HG03066 (cell line): ENCODE data around the gene LMAN2.
"Not testable (repeated sequence)": the region's sequence is repeated elsewhere in the genome, so short reads cannot be mapped to it uniquely, and the experiment has no call there.

Experiments used
- ATAC-seq: cut with Tn5 transposase; IDR thresholded peaks from one replicate; pipeline ENCODE4 v1.9.1; 2021; ENCODE audit warnings: low read depth; ENCODE audit not compliant: unreplicated experiment

Gene LMAN2

GRCh38 chr5:177380805-177381126 lies 29.3 kb upstream of the LMAN2 start:
- ATAC-seq = no peak

GRCh38 chr5:177378884-177379883 lies 27.7 kb upstream of the LMAN2 start:
- no peak for ATAC-seq

DNA sequence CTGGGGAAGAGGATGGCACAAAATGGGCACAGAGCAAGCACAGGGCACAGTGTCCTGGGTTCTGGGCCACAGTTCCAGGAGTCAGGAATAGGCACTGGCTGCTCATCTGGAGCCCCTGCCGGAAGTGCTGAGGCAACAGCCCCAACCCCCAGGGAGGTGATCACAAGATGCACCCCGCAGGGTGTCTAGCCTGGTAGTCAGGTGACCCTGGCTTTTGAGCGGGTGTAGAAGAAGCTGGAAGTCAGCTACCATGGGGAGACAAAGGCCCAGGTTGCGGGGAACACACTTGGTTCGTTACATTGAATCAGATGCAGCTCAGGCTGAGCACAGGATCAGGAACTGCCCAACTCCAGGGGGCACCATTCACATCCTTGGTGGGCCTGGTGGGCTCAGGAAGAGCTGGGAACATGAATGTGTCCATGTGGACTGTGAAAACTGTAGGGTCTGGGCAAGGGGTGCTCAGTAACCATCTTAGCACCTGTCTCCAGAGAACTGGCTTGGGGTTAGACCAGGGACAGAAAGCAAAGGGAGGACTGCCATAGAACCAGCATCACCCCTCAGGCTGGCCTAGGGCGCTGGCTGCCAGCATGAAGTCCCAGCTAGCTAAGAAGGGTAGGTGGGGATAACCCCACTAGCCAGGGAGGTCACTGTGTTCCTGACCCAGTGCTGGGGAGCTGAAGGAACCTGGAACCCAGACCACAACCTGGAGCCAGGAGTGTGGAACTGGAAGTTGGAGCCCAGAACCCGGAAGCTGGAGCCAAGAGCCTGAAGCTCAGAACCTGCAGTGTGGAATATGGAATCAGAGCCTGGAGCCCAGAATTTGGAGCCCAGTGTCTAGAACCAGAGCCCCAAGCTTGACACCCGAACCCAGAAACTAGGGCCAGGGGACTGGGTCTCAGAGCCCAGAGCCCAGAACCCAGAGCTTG lies 26.6 kb upstream of the LMAN2 start:
- ATAC-seq = no peak

DNA sequence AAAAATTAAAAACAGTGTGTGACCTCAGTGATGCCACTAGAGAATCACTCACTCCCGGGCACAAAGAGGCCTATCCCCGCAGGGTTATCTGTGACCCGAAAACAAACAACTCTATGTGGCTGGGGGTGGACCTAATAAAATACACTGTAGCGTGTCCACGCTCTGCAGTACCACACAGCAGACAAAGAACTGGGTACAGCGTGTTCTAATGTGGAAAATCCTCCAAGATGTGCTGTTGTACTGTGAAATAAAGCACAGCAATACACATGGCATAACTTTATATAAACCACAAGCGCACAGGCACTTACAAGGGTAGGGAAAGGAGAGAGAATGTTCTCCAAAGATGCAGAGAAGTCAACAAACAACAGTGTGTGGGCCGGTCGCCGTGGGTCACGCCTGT lies 24.6 kb upstream of the LMAN2 start:
- ATAC-seq = no peak

GRCh38 chr5:177375516-177375915 lies 24.0 kb upstream of the LMAN2 start:
- not testable (repeated sequence) for ATAC-seq

- no peak for ATAC-seq
These were observed 22.7 kb upstream of the LMAN2 start for GRCh38 chr5:177374211-177374610.

- no peak for ATAC-seq
These were observed 22.3 kb upstream of the LMAN2 start for GRCh38 chr5:177373806-177374205.

- no peak for ATAC-seq
These were observed 21.4 kb upstream of the LMAN2 start for GRCh38 chr5:177372910-177373309.

DNA sequence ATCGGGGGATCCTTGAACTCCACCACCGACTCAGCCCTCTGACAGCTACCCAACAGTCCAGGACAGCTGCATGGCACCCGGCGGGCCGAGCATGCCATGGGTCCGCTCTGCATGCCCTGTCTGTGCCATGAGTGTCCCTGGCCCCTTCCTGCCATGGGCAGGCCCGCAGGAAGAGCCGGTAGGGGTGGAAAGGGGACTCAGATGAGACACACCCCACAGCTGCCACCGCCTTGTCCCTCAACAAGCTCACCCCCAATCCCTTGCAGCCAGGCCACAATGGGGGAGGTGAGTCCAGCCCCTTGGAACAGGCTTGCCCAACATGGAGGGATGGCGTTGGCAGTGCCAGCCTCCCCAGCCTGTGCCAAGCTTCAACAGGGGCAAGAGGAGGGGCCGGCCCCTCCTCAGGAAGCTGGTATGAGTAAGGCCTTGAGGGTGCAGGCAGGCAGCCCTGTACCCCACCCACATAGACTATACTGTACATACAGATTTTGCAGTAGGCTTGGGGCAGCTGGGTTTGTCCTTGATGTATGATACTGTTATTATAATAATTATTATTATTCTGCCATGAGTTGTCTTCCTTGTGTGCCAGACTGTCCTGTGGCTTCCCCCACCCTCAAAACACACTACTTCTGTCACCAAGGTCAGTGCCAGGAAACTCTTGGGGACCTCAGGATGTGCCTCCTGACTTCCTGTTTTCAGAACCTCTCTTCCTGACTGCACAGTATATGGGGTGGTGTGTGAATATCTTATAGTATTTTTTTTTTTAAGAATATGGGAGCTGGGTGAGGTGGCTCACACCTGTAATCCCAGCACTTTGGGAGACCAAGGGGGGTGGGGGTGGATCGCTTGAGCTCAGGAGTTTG lies 20.8 kb upstream of the LMAN2 start:
- no peak for ATAC-seq

- no peak for ATAC-seq
These were observed 19.9 kb upstream of the LMAN2 start for GRCh38 chr5:177371120-177372033.

DNA sequence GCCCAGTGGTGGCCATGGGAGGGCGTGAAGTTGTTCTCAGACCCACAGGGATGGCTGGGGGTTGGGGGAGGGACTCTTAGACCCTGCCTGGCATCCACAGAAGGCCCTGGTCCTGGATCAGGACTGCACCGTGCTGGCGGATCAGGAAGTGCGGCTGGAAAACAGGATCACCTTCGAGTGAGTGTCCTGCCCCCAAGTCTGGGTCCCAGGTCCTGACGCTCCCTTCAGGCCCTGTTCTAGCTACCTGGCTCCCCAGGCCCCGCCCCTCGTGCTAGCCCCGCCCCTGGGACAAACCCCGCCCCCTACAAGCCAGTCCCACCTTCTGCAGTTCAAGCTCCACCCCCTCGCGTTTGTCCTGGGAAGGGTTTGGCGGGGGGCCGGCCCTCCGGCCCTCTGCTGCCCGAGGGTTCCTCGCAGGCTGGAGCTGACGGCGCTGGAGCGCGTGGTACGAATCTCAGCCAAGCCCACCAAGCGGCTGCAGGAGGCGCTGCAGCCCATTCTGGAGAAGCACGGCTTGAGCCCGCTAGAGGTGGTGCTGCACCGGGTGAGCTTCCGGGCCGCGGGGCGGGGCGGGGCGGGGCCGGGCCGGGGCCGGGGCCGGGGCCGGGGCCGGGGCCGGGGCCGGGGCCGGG lies 19.1 kb upstream of the LMAN2 start:
- no peak for ATAC-seq

DNA sequence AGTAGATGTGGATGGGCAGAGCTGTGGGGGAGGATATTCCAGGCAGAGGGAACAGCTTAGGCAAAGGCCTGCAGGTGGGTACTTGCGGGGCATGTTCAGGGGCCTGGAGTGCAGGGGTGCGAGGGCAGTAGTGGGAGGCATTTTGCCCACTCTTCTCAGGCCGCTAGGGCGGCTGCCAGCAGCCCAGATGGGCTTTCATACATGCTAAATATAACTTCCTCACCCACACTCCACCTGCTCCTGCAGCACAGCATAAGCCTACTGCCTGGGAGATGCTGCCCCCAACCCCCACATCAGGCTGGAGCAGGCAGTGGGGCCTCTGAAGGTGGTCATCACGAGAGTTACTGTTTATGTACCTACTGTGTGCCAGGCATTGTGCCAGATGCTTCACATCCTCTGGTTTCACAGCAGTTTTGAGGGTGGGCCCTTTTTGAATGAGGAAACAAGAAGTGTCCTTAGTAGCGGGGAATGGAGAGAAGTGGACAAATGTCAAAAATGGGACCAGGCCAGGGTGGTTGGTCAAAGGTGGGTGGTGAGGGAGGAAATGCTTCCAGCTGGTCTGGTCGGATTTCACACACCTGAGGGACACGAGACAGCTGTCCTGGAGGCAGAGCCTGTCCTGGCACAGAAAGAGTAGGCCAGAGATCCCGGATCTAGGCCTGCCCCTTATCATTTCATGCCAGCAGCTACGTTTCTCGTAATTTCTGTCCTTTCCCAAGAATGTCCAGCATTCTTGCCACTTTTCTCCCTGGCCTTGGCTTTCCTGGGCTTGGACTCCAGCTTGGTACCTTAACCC lies 18.4 kb upstream of the LMAN2 start:
- ATAC-seq = no peak

DNA sequence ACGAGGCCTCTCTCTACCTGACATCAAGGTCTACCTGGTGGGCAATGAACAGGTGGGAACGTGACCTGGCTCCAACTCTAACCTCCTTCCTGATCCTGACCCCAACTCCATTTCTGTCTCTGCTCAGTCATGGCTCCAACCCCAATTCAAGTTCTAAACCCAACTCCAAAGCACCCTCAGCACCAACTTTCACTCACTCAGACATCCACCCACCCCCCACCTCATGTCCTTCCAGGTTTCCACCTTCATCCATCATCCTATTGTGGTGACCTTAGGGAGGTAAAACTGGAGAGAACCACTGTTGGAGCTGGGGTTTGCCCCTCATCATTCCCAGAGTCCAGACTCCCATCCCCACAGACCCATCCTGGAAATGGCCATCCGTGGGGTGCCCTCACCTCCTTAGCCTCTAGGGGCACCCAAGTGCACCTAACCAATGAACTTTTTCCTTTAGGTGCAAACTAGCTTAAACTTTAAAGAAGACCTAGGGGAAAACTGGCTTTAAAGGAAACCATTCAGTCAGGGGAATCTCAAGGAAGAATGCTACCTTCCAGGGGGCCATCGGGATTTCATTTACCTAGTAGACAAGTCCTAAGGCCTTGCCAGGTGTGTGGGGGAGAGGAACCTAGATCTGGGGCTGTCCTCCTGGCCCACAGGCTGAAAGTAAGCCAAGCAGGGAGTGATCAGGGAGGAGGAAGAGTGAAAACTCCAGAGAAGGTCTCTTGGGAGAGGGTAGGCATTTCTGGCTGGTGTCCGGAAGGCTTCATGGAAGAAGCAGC lies 17.6 kb upstream of the LMAN2 start:
- ATAC-seq = no peak

DNA sequence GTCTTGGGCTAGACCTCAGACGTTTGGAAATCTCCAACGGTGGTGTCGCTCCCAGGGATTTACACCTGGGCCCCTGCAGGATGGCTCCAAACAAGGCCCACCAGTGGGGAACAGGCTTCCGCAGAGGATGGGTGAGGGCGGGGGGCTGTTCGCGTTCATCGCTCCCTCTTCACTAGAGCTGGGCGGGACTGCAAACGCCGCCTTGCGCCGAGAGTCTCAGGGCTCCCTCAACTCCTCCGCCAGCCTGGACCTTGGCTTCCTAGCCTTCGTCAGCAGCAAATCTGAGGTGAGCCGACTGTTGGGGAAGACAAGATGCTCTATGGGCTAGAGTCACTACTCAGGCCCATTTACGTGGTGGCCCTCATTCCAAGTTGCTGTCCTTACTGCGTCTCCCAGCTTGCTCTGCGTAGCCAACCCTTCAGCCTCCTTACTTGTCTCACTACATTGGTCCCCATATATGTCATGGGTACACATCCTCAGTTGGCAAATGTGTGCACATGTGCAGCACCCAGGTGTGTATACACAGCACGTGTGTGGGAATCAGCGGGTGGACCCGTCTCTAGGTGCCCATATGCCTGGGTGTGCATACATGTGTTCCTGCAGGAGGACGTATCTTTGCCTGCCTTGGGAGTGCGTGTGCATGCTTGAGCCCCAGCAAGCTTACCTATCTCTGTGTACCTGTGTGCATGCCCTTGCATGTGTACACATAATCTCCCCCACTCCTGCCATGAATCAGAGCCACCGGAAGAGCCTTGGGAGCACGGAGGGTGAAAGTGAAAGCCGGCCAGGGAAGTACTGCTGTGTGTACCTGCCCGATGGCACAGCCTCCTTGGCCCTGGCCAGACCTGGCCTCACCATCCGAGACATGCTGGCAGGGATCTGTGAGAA lies 16.8 kb upstream of the LMAN2 start:
- no peak for ATAC-seq

DNA sequence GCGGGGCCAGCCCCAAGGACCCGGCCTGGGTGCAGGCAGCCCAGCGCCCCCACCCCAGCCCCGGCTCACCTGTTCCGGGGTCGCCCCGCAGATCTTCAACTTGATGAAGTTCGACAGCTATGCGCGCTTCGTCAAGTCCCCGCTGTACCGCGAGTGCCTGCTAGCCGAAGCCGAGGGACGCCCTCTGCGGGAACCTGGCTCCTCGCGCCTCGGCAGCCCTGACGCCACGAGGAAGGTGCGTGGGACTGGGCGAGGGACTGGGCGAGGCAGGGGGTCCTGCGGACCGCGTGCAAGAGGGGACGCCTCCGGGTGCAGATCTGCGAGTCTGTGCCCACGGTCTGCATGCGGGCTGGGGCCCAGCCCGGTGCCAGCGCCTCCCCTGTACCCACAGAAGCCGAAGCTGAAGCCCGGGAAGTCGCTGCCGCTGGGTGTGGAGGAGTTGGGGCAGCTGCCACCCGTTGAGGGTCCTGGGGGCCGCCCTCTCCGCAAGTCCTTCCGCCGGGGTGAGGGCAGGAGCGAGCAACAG lies 15.9 kb upstream of the LMAN2 start:
- no peak for ATAC-seq
